ENCODE data around the gene DENND5A. TPM values are rescaled to one million over a fixed set of nuclear protein-coding genes. Genes with fewer than 3 reads are reported as not detected.
A peak's percentile ranks its signal among the peaks of the same experiment; 100 is the strongest.
"Not testable (repeated sequence)": the region's sequence is repeated elsewhere in the genome, so short reads cannot be mapped to it uniquely, and the experiment has no call there.

Gene DENND5A
- total RNA-seq, 1 experiment from 2014 or later = 44.6 TPM

DNA sequence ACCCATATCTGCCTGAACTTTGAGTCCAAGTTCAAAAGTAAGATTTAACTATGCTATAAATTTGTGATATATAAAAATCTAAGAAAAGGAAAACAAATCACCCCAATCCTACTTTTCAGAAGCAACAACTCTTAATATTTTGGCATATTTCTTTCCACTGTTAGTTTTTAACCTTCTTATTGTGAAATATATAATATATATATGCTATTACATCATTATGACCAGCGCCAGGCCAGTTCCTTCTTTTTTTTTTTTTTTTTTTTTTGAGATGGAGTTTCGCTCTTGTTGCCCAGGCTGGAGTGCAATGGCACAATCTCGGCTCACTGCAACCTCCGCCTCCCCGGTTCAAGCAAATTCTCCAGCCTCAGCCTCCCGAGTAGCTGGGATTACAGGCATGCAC lies 103.2 kb downstream of the DENND5A start:
- not testable (repeated sequence) for H3K27me3 ChIP-seq (replicated peaks); DNase-seq (ENCODE audit: low read depth in 1 of 2, low spot score in 2 of 2); H3K4me1 ChIP-seq (replicated peaks); H3K4me3 ChIP-seq; H3K27ac ChIP-seq; H3K36me3 ChIP-seq; H3K9me3 ChIP-seq (replicated peaks)

DNA sequence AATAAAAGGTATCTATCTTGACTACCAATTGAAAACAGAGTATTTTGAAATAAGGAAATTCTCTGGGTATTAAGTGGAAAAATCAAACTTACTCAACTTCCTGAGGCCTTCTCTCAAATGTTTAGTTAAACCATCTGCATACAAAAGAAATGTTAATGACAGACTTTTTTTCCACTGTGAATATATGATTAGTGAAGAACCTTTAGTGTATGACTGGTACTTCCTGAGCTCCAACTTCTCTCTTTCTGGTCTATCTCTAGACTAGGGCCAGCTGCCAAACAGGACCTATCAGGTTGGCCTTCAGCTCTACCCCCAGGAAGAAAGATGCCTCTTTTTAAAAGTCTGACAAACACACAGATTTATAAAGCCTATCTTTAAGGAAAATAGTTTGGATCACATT lies 105.0 kb downstream of the DENND5A start:
- Histone ChIP-seq H3K27me3 (replicated peaks) (no peaks in the 10 kb centered on the region), H3K4me3 (no peak overlapping the region), H3K36me3 (peaks cover 4% of the 10 kb centered on the region; the same call in 1 of the 2 replicates), H3K4me1 (replicated peaks) (no peaks in the 10 kb centered on the region), H3K9me3 (replicated peaks) (no peaks in the 10 kb centered on the region), H3K27ac (no peak overlapping the region)
- no peak for DNase-seq (ENCODE audit: low read depth in 1 of 2, low spot score in 2 of 2)

- no peaks in the 10 kb centered on the region for H3K4me1 ChIP-seq (replicated peaks)
- DNase-seq (ENCODE audit: low read depth in 1 of 2, low spot score in 2 of 2) = no peak
- H3K36me3 ChIP-seq = peaks cover 4% of the 10 kb centered on the region; the same call in 1 of the 2 replicates
- H3K27me3 ChIP-seq (replicated peaks) = no peaks in the 10 kb centered on the region
- H3K4me3 ChIP-seq = no peak overlapping the region
- no peak overlapping the region for H3K27ac ChIP-seq
- no peaks in the 10 kb centered on the region for H3K9me3 ChIP-seq (replicated peaks)
These were observed 106.2 kb downstream of the DENND5A start for GRCh38 chr11:9158898-9159391.

DNA sequence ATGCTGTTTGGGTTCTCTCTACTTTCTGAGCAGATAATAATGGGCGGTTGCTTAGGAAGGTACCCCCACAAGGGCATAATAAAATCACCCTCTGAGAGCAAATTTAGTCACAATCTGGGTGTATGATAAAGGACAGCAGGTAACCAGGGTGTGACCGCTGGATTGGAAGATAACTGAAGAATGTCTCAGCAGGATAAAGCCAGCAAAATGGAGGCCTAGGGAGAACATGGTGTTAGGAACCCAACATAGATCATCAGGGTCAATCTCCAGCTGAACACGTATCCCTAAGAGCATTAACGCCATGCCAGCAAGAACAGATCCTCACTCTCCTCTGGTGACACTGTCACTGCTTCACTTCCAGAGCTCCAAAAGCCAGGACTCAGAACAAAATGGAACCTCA lies 109.2 kb downstream of the DENND5A start:
- peaks cover 5% of the 10 kb centered on the region for H3K4me1 ChIP-seq (replicated peaks)
- H3K27me3 ChIP-seq (replicated peaks) = no peaks in the 10 kb centered on the region
- no peaks in the 10 kb centered on the region for H3K9me3 ChIP-seq (replicated peaks)
- H3K36me3 ChIP-seq = peaks cover 15% of the 10 kb centered on the region
- H3K27ac ChIP-seq = no peak overlapping the region
- DNase-seq (ENCODE audit: low read depth in 1 of 2, low spot score in 2 of 2) = no peak
- H3K4me3 ChIP-seq = no peak overlapping the region

- no peak for DNase-seq (ENCODE audit: low read depth in 1 of 2, low spot score in 2 of 2)
- H3K36me3 ChIP-seq = peaks cover 27% of the 10 kb centered on the region
- H3K27ac ChIP-seq = no peak overlapping the region
- H3K27me3 ChIP-seq (replicated peaks) = no peaks in the 10 kb centered on the region
- H3K4me3 ChIP-seq = no peak overlapping the region
- H3K9me3 ChIP-seq (replicated peaks) = no peaks in the 10 kb centered on the region
- peaks cover 15% of the 10 kb centered on the region for H3K4me1 ChIP-seq (replicated peaks)
These were observed 111.5 kb downstream of the DENND5A start for GRCh38 chr11:9153651-9154050.

DNA sequence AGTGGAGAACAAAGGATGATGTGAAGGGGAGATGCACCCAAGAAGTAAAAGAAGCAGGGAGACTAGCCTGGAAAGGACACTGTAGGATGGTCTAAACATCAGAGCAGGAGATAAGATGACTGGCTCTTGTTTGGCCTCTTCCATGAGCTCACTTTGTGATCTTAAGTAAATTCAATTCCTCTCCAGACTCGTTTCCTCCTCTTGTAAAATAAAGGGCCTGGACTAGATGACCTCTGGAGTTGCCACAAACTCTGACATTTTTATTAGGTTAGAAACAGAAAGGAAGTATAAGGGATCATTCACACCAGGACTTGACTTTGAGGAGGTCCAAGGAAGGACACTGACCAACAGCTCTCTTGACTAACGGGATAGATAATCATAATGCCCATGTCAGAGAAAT lies 113.5 kb downstream of the DENND5A start:
- Histone ChIP-seq H3K27ac (no peak overlapping the region), H3K9me3 (replicated peaks) (no peaks in the 10 kb centered on the region), H3K4me3 (no peak overlapping the region), H3K36me3 (peaks cover 31% of the 10 kb centered on the region), H3K4me1 (replicated peaks) (peaks cover 15% of the 10 kb centered on the region), H3K27me3 (replicated peaks) (no peaks in the 10 kb centered on the region)
- DNase-seq (ENCODE audit: low read depth in 1 of 2, low spot score in 2 of 2) = no peak

DNA sequence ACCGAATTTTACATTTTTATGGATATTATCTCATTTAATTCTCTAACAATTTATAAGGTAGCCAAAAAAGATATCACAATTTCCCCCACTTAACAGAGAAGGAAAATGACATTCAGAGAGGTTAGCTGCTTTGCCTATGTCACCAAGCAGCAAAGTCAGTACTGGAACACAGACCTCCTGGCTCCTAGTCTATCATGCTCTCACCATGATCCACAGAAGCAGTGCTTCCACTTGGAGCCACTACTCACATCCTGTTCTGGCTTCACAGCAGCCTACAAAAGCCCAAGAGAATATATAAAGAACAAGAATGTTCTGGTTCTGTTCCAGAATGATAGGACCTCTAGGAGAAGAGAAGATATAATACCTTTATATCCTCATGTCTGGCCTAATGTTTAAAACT lies 114.2 kb downstream of the DENND5A start:
- peaks cover 33% of the 10 kb centered on the region for H3K36me3 ChIP-seq
- H3K4me1 ChIP-seq (replicated peaks) = peaks cover 15% of the 10 kb centered on the region
- peak overlapping the region; percentile 42; the same call in 1 of the 2 replicates for H3K27ac ChIP-seq
- no peaks in the 10 kb centered on the region for H3K27me3 ChIP-seq (replicated peaks)
- no peak overlapping the region for H3K4me3 ChIP-seq
- H3K9me3 ChIP-seq (replicated peaks) = no peaks in the 10 kb centered on the region
- no peak for DNase-seq (ENCODE audit: low read depth in 1 of 2, low spot score in 2 of 2)

DNA sequence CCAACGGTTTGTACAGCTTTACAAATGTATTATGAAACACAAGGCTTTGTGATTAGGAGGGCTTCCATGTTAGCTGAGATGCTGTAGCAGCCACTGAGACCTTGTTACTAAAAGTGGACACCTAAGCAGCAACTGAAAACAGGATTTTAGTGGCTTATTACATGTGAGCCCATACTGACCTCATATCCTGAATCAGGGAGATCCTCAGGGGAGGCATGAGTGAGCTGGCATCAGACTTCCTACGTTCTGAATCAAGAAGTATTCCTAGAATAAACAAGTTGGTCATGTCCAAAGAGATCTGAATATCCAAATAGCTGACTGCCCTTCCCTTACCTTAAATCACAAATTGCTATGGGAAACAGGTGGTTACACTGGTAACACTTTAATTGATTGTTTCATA lies 114.6 kb downstream of the DENND5A start:
- peaks cover 15% of the 10 kb centered on the region for H3K4me1 ChIP-seq (replicated peaks)
- H3K27ac ChIP-seq = peak overlapping the region; percentile 42; the same call in 1 of the 2 replicates
- H3K36me3 ChIP-seq = peaks cover 33% of the 10 kb centered on the region
- H3K9me3 ChIP-seq (replicated peaks) = no peaks in the 10 kb centered on the region
- no peak overlapping the region for H3K4me3 ChIP-seq
- DNase-seq (ENCODE audit: low read depth in 1 of 2, low spot score in 2 of 2) = peak; percentile 10 to 41
- no peaks in the 10 kb centered on the region for H3K27me3 ChIP-seq (replicated peaks)

- DNase-seq (ENCODE audit: low read depth in 1 of 2, low spot score in 2 of 2) = no peak
- H3K36me3 ChIP-seq = peaks cover 47% of the 10 kb centered on the region
- no peak overlapping the region for H3K27ac ChIP-seq
These were observed 116.4 kb downstream of the DENND5A start for GRCh38 chr11:9148727-9149126.

GRCh38 chr11:9148035-9148434 lies 117.1 kb downstream of the DENND5A start:
- Histone ChIP-seq H3K27ac (no peak overlapping the region), H3K4me3 (no peak overlapping the region), H3K9me3 (replicated peaks) (no peaks in the 10 kb centered on the region), H3K36me3 (peaks cover 51% of the 10 kb centered on the region), H3K27me3 (replicated peaks) (no peaks in the 10 kb centered on the region), H3K4me1 (replicated peaks) (peaks cover 15% of the 10 kb centered on the region)
- DNase-seq (ENCODE audit: low read depth in 1 of 2, low spot score in 2 of 2) = no peak

More at GRCh38 chr11:9148727-9149126, 116.4 kb downstream of the DENND5A start:
- no peaks in the 10 kb centered on the region for H3K27me3 ChIP-seq (replicated peaks)
- H3K9me3 ChIP-seq (replicated peaks) = no peaks in the 10 kb centered on the region
- no peak overlapping the region for H3K4me3 ChIP-seq
- peaks cover 15% of the 10 kb centered on the region for H3K4me1 ChIP-seq (replicated peaks)

DNA sequence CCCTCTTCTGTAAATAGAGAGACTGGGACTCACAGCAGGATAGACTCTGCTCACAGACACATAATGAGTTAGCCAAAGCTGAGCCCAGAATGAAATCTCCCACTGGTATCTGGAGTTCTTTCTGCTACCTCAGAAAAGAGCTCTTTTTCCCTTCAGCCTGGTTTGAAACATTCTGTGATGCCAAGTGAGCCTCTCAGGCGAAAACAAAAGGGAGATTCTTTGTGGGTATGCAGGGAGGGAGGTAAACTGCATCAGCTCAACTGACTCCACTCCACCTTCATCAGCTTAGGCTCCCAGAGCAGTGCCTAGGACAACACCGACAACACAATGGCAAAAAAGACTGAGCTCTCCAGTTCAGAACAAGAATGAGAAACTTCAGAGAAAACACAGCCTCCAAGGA lies 118.7 kb downstream of the DENND5A start:
- DNase-seq (ENCODE audit: low read depth in 1 of 2, low spot score in 2 of 2) = no peak
- Histone ChIP-seq H3K27ac (no peak overlapping the region), H3K9me3 (replicated peaks) (no peaks in the 10 kb centered on the region), H3K27me3 (replicated peaks) (no peaks in the 10 kb centered on the region), H3K4me1 (replicated peaks) (peaks cover 15% of the 10 kb centered on the region), H3K4me3 (no peak overlapping the region), H3K36me3 (peaks cover 50% of the 10 kb centered on the region)

- Histone ChIP-seq H3K9me3 (replicated peaks) (no peaks in the 10 kb centered on the region), H3K27ac (no peak overlapping the region), H3K4me1 (replicated peaks) (peaks cover 3% of the 10 kb centered on the region), H3K4me3 (no peak overlapping the region), H3K36me3 (peaks cover 49% of the 10 kb centered on the region), H3K27me3 (replicated peaks) (no peaks in the 10 kb centered on the region)
- DNase-seq (ENCODE audit: low read depth in 1 of 2, low spot score in 2 of 2) = no peak
These were observed 119.9 kb downstream of the DENND5A start for GRCh38 chr11:9145283-9145682.

DNA sequence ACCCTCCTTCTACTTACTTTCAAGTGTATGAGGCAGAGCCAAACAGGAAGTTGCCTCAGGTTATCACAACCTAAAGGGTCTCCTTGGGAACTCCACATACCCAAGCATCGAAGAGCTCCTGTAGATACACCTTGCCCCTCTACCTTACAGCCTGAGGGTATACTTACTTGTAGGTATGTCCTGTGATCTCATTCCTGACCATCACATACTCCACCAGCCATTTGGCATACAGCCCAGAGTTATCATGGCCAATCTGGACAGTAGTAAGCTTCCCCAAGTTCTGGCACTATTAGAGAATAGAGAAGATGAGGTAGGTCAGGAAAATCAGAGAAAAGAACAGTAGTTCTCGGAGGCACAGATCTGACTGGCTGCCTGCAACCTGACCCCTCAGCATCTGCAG lies 120.3 kb downstream of the DENND5A start:
- DNase-seq (ENCODE audit: low read depth in 1 of 2, low spot score in 2 of 2) = no peak
- H3K4me3 ChIP-seq = no peak overlapping the region
- H3K9me3 ChIP-seq (replicated peaks) = no peaks in the 10 kb centered on the region
- H3K36me3 ChIP-seq = peaks cover 48% of the 10 kb centered on the region
- no peak overlapping the region for H3K27ac ChIP-seq
- peaks cover under 1% of the 10 kb centered on the region; the same call in 1 of the 2 replicates for H3K4me1 ChIP-seq (replicated peaks)
- H3K27me3 ChIP-seq (replicated peaks) = no peaks in the 10 kb centered on the region

- no peak for DNase-seq (ENCODE audit: low read depth in 1 of 2, low spot score in 2 of 2)
- peaks cover 45% of the 10 kb centered on the region for H3K36me3 ChIP-seq
These were observed 121.4 kb downstream of the DENND5A start for GRCh38 chr11:9143721-9144120.

DNA sequence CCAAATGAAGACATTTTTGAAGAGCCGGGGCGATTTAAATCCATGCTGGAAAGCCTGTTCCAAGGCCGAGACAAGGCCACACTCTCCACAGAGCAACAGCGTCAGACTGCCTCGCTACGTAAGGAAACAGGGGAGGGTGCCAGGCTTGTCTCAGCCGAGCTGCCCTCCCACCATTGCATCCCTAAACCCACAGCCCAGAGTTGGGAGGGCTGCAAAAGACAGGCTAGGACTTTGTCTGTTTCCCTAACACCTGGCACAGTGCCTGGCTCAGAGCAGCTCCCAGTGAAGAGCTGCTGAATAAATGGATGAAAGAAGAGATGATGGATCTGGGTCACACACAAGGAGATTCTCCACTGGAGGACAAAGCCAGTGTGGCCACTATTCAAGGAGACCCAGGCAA lies 122.4 kb downstream of the DENND5A start:
- peaks cover 54% of the 10 kb centered on the region for H3K36me3 ChIP-seq
- no peaks in the 10 kb centered on the region for H3K27me3 ChIP-seq (replicated peaks)
- no peaks in the 10 kb centered on the region for H3K9me3 ChIP-seq (replicated peaks)
- DNase-seq (ENCODE audit: low read depth in 1 of 2, low spot score in 2 of 2) = no peak
- no peak overlapping the region for H3K4me3 ChIP-seq
- peaks cover 19% of the 10 kb centered on the region for H3K4me1 ChIP-seq (replicated peaks)
- H3K27ac ChIP-seq = no peak overlapping the region

More at GRCh38 chr11:9143721-9144120, 121.4 kb downstream of the DENND5A start:
- Histone ChIP-seq H3K4me1 (replicated peaks) (peaks cover 9% of the 10 kb centered on the region), H3K27me3 (replicated peaks) (no peaks in the 10 kb centered on the region), H3K9me3 (replicated peaks) (no peaks in the 10 kb centered on the region), H3K27ac (no peak overlapping the region), H3K4me3 (no peak overlapping the region)
